MV-4-11 (cell line): Measurements from ENCODE around the gene RPL22L1.
"Not testable (repeated sequence)": the region's sequence is repeated elsewhere in the genome, so short reads cannot be mapped to it uniquely, and the experiment has no call there.

Source experiments
- DNase-seq: peaks from one replicate; lab custom pipeline; 2025; lab: John Stamatoyannopoulos, UW

RPL22L1 gene

GRCh38 chr3:170869645-170870593, at the start of gene RPL22L1:
Gene RPL22L1, minus strand, starts transcription at chr3:170870195. Its CDS starts 28 bp downstream, at chr3:170870167.
- no peak for DNase-seq

GRCh38 chr3:170918715-170919114, 48.7 kb upstream of the RPL22L1 start:
- DNase-seq: no peak

GRCh38 chr3:170914690-170915089, 44.7 kb upstream of the RPL22L1 start:
- no peak for DNase-seq

- DNase-seq: no peak
Observed at GRCh38 chr3:170914212-170914611, 44.2 kb upstream of the RPL22L1 start.

- no peak for DNase-seq
Observed at GRCh38 chr3:170911051-170911450, 41.1 kb upstream of the RPL22L1 start.

- DNase-seq: no peak
Observed at GRCh38 chr3:170910542-170910941, 40.5 kb upstream of the RPL22L1 start.

GRCh38 chr3:170909129-170909903, 39.3 kb upstream of the RPL22L1 start:
- peak; percentile 36 for DNase-seq

GRCh38 chr3:170908235-170909116, 38.5 kb upstream of the RPL22L1 start, which contains the start of gene EIF5A2:
Gene EIF5A2, minus strand, starts transcription at chr3:170908637. Its CDS starts 831 bp downstream, at chr3:170907806.
- peak; percentile 99 for DNase-seq

- no peak for DNase-seq
Observed at GRCh38 chr3:170907637-170908234, 37.7 kb upstream of the RPL22L1 start.

- no peak for DNase-seq
Observed at GRCh38 chr3:170905862-170906261, 35.9 kb upstream of the RPL22L1 start.

GRCh38 chr3:170903123-170903522, 33.1 kb upstream of the RPL22L1 start:
- DNase-seq: no peak

GRCh38 chr3:170899455-170899854, 29.5 kb upstream of the RPL22L1 start:
- no peak for DNase-seq

GRCh38 chr3:170897978-170898377, 28.0 kb upstream of the RPL22L1 start:
- DNase-seq: no peak

- not testable (repeated sequence) for DNase-seq
Observed at GRCh38 chr3:170897199-170897598, 27.2 kb upstream of the RPL22L1 start.

- no peak for DNase-seq
Observed at GRCh38 chr3:170896781-170897180, 26.8 kb upstream of the RPL22L1 start.

GRCh38 chr3:170896333-170896732, 26.3 kb upstream of the RPL22L1 start:
- not testable (repeated sequence) for DNase-seq

GRCh38 chr3:170893895-170894294, 23.9 kb upstream of the RPL22L1 start:
- DNase-seq: no peak

- DNase-seq: no peak
Observed at GRCh38 chr3:170889630-170890029, 19.6 kb upstream of the RPL22L1 start.

GRCh38 chr3:170889132-170889531, 19.1 kb upstream of the RPL22L1 start:
- no peak for DNase-seq

GRCh38 chr3:170884109-170884930, 14.3 kb upstream of the RPL22L1 start:
- DNase-seq: not testable (repeated sequence)
